DND-41 (cell line): Measurements from ENCODE around the gene IGSF23.

Source experiments
- CTCF ChIP-seq: IDR thresholded peaks from 2 replicates; pipeline ENCODE4 v1.5.1; 2012; ENCODE audit warnings: borderline replicate concordance, low read length, moderate library complexity, mild to moderate bottlenecking; ENCODE audit not compliant: poor library complexity, severe bottlenecking; ENCODE audit errors: extremely low read depth
- EZH2 ChIP-seq: IDR thresholded peaks from 3 replicates; pipeline ENCODE4 v1.6.1; 2012; ENCODE audit warnings: borderline replicate concordance, low read depth, mild to moderate bottlenecking, moderate library complexity, low read length, inconsistent platforms; ENCODE audit not compliant: severe bottlenecking

DNA sequence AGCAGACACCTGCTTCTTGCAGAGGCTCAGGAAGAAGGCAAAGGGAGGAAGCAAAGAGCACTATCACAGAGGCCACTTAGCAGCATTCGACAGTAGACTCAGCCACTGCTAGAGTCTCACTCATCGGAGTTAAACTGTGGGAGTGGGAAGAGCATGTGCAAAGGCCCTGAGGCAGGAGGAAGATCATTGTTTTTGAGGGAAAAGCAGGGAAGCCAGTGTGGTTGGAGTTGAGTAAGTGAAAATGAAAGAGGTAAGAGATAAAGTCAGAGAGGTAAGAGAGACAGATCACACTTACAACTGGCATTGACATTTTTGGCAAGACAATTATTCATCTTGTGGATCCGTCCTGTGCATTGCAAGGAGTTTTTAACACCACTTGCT lies 42.8 kb upstream of the IGSF23 start:
- no peak for TF ChIP-seq CTCF
- no peak for TF ChIP-seq EZH2
